OCI-LY3 (cell line): ENCODE measurements around the gene CAMK1.

Source experiments
- EZH2phosphoT487 ChIP-seq: fragments of 200-600 bp; shearing (Covaris generic); IDR thresholded peaks from 2 replicates; pipeline ENCODE4 v1.6.1; 2018; ENCODE audit warnings: antibody characterized with exemption, mixed run types, low read depth
- TF ChIP-seq, protein P1 (sequence below): fragments of 200-600, 300-600 bp; sonication (generic); IDR thresholded peaks from 2 replicates; pipeline ENCODE4 v1.5.1; 2014; ENCODE audit warnings: antibody characterized with exemption, low read length, low read depth

DNA sequence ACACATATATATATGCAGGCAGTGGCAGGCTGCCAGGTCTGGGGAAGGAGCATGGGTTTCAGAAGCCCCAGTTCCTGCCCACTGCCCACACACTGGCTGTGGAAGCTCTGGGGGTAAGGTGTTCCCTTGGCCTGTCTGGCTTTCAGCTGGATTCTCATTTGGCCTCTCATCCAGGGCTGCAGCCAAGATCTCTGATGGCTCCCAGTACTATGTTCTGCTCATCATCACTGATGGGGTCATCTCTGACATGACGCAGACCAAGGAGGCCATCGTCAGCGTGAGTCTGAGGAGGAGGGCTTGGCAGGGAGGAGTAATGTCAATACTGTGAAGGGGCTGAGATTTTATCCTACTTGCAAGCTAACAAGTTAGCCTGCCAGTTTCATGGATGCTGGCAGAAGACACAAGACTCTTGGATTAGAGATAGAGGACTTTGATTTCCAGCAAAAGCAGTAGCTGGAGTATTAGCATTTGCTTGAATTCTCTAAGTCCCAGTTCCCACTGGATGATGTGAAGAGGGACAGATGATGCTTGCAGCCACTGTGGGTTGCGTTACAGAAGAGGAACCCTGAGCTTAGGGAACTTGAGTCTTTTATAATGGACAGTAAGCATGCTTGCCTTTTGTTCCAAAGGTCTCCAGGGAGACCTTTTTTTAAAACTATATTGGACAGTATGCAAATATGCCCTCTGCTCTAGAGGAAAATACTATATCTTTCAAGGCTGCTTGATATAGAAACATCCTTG is 43.8 kb downstream of the CAMK1 start:
- TF ChIP-seq, protein P1, sequence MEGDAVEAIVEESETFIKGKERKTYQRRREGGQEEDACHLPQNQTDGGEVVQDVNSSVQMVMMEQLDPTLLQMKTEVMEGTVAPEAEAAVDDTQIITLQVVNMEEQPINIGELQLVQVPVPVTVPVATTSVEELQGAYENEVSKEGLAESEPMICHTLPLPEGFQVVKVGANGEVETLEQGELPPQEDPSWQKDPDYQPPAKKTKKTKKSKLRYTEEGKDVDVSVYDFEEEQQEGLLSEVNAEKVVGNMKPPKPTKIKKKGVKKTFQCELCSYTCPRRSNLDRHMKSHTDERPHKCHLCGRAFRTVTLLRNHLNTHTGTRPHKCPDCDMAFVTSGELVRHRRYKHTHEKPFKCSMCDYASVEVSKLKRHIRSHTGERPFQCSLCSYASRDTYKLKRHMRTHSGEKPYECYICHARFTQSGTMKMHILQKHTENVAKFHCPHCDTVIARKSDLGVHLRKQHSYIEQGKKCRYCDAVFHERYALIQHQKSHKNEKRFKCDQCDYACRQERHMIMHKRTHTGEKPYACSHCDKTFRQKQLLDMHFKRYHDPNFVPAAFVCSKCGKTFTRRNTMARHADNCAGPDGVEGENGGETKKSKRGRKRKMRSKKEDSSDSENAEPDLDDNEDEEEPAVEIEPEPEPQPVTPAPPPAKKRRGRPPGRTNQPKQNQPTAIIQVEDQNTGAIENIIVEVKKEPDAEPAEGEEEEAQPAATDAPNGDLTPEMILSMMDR, result no peak
- TF ChIP-seq EZH2phosphoT487, result no peak
